GM21360 (cell line): ENCODE results near the gene FGF11.

Source experiments
- ATAC-seq: cut with Tn5 transposase; IDR thresholded peaks from one replicate; pipeline ENCODE4 v1.9.1; 2021; ENCODE audit warnings: mild to moderate bottlenecking, moderate library complexity; ENCODE audit not compliant: unreplicated experiment

Gene FGF11

GRCh38 chr17:7408252-7408727, 31.0 kb upstream of the FGF11 start:
- ATAC-seq = no peak

DNA sequence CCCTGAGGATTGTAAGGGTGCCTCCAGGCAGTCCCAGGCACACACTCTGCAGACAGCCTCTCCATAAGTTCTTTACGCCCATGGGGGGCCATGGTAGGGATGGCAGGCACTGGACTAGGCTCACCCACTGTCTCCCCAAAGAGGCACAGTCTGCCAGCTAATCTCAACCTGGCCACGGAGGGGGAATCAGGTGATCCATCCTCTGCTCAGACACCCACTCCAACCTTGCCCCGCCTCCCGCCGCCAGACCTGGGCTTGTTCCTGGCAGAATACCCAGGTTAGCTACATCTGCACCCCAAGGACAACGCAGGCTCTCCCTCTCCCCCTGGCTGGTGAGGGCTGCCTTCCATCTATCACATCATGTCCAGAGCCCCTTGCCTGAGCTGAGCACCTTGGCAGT, 30.4 kb upstream of the FGF11 start:
- no peak for ATAC-seq

GRCh38 chr17:7409716-7410115, 29.6 kb upstream of the FGF11 start:
- no peak for ATAC-seq

- ATAC-seq = no peak
Observed at GRCh38 chr17:7410634-7411426, 28.5 kb upstream of the FGF11 start.

DNA sequence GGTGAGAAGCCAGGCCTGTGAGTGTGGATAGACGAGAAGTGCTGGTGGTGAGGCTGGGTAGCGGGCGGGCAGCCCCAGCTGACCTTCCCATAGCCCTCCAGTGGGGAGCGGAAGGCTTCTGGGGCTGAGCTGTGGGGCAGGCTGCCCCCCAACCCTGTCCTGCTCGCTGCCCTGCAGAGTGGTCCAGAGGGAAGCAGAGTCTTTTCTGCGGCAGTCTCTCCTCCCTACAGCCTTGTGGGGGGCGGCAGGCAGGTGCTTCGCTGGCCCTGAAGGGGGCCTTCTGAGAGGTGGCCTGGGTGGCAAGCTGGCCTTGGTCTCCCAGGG, 27.9 kb upstream of the FGF11 start:
- no peak for ATAC-seq

GRCh38 chr17:7413346-7413985, 25.8 kb upstream of the FGF11 start:
- no peak for ATAC-seq

DNA sequence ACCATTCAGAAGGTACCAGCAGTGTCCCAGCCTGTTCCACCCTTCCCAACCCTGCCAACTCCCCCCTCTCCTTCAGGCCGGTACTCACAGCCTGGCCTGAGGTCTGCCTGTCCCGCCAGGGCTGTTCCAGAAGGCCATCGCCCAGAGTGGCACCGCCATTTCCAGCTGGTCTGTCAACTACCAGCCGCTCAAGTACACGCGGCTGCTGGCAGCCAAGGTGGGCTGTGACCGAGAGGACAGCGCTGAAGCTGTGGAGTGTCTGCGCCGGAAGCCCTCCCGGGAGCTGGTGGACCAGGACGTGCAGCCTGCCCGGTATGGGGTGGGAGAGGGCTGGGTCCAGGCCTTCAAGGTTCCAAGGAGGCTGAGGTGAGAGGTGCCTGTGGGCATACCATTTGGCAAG, 24.5 kb upstream of the FGF11 start:
- ATAC-seq = no peak

- no peak for ATAC-seq
Observed at GRCh38 chr17:7415784-7416183, 23.5 kb upstream of the FGF11 start.

- ATAC-seq = no peak
Observed at GRCh38 chr17:7416323-7416722, 23.0 kb upstream of the FGF11 start.

- ATAC-seq = no peak
Observed at GRCh38 chr17:7417056-7417655, 22.2 kb upstream of the FGF11 start.

- no peak for ATAC-seq
Observed at GRCh38 chr17:7418472-7419152, 20.7 kb upstream of the FGF11 start.

DNA sequence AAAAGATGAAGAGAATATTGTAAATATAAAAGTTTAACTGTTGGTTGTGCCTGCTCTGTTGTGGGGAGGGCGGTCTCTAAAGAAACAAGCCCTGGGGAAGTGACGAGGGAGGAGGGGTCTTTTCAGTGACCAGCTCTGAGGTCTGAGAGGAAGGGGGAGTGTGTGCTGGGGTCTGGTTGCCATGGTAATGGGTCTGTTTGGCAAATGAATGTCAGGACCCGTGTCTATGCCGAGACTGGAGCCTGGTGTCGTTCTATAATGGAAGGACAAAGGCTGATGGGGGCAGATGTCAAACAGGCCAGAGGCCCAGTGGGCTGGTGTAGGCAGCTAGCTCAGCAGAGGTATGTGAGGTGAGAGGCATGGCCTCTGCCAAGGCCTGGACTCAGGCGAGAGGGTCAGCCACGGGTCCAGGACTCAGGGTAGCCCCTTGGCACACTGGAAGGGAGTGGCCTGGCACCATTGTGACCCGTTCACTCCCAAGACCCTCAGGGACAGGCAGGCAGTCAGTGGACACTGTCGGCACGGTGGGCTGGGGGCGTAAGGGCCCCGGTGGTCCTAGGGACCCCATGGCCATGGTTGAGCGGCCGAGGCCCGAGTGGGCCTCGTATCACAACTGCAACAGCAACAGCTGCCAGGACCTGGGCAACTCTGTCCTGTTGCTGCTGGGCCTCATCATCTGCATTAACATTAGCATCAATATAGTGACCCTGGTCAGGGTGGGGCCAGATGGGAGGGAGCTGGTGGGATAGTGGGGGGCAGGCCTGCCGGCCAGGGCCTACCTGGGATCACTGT, 19.3 kb upstream of the FGF11 start, which contains the start of gene SPEM1:
Gene SPEM1, plus strand, starts transcription at position 506 of the 792 bp plus-strand sequence. Its CDS starts 61 bp downstream, at position 567.
- no peak for ATAC-seq

GRCh38 chr17:7421186-7421585, 18.1 kb upstream of the FGF11 start:
- ATAC-seq = no peak

DNA sequence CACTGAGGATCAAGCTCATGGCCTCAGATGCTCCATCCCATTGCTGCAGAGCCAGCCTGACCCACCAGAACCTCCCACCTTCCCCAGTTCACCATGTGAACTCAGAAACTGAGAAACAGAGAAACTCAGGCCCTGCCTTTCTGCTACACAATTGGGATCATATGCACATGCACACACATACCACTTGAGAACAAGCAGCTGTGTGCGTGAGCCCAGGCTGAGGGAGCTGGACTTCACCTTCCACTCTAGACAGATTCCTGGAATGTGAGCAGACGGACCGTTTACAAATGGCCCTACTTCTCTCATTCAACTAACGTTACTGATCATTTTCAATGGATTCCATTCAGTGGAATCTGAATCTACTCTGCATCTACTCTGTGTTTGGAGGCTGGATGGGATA, 15.6 kb upstream of the FGF11 start:
- no peak for ATAC-seq

GRCh38 chr17:7425316-7425715, 14.0 kb upstream of the FGF11 start, which contains the start of gene SPEM2:
Gene SPEM2, plus strand, starts transcription at chr17:7425616. Its CDS starts 73 bp downstream, at chr17:7425689.
- no peak for ATAC-seq

- ATAC-seq = no peak
Observed at GRCh38 chr17:7425756-7426155, 13.6 kb upstream of the FGF11 start.

GRCh38 chr17:7426203-7426863, 13.0 kb upstream of the FGF11 start:
- no peak for ATAC-seq

- ATAC-seq = no peak
Observed at GRCh38 chr17:7426896-7427489, 12.3 kb upstream of the FGF11 start.

DNA sequence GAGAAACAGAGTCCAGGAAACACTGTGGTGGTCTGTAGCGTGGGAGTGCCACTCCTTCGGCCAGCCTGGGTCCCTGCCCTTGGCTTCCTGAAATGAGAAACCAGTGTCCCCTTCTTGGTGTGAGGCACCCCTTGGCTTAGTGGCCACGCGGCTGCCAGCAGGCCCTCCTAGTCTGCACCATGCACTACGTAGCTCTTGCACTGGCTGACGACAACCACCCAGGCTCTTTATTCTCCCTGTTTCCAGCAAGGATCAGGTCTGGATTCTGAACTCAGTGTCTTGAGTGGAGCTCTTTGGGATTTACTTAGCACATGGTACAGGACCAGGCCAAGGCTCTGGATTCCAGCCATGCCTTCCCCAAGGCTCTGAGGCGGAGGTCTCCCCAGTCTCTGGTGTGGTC, 11.8 kb upstream of the FGF11 start:
- ATAC-seq = no peak

DNA sequence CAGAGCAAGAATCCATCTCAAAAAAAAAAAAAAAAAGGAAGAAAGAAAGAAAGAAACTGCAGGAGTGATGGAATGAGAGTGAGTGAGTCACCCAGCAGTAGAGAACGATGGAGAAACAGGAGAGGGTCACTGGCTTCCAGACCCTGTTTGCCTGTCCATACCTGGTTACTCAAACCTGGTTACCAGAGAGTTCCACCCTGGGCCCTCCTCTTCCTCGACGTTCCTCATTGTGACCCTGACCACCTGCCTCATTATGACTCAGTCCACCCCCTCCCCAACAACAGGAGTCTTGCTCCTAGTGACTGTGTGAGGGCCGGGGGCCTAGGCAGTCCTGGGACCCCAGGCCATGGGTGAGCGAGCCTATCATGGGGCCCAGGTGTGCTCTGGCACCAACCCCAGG, 10.8 kb upstream of the FGF11 start, which contains the start of gene SPEM3:
Gene SPEM3, plus strand, starts transcription at position 301 of the 400 bp plus-strand sequence. Its CDS starts 46 bp downstream, at position 347.
- ATAC-seq = no peak
